Measurements from ENCODE around the gene NMD3.
"Not testable (repeated sequence)": the region's sequence is repeated elsewhere in the genome, so short reads cannot be mapped to it uniquely, and the experiment has no call there.

The NMD3 gene

GRCh38 chr3:161272524-161272923, 51.4 kb downstream of the NMD3 start:
- no peak for DNase-seq
- in situ Hi-C loops (cut with MboI; ENCODE audit: low pct_unique_long_range_greater_than_20kb, low sequenced_read_pairs): no loop called here

GRCh38 chr3:161273589-161274218, 52.6 kb downstream of the NMD3 start:
- peak; percentile 42 for DNase-seq
- in situ Hi-C loops (cut with MboI; ENCODE audit: low pct_unique_long_range_greater_than_20kb, low sequenced_read_pairs): no loop called here

- peak; percentile 78 for DNase-seq
- in situ Hi-C loops (cut with MboI; ENCODE audit: low pct_unique_long_range_greater_than_20kb, low sequenced_read_pairs): no loop called here
Observed at GRCh38 chr3:161274691-161275298, 53.7 kb downstream of the NMD3 start.

GRCh38 chr3:161275919-161276318, 54.8 kb downstream of the NMD3 start:
- in situ Hi-C loops (cut with MboI; ENCODE audit: low pct_unique_long_range_greater_than_20kb, low sequenced_read_pairs): no loop called here
- no peak for DNase-seq

- in situ Hi-C loops (cut with MboI; ENCODE audit: low pct_unique_long_range_greater_than_20kb, low sequenced_read_pairs); DNase-seq: not testable (repeated sequence)
Observed at GRCh38 chr3:161282387-161282786, 61.3 kb downstream of the NMD3 start.

- no peak for DNase-seq
- in situ Hi-C loops (cut with MboI; ENCODE audit: low pct_unique_long_range_greater_than_20kb, low sequenced_read_pairs): no loop called here
Observed at GRCh38 chr3:161284989-161285388, 63.9 kb downstream of the NMD3 start.

GRCh38 chr3:161289174-161289573, 68.1 kb downstream of the NMD3 start:
- in situ Hi-C loops (cut with MboI; ENCODE audit: low pct_unique_long_range_greater_than_20kb, low sequenced_read_pairs): no loop called here
- no peak for DNase-seq

GRCh38 chr3:161291191-161291901, 70.2 kb downstream of the NMD3 start:
- no peak for DNase-seq
- in situ Hi-C loops (cut with MboI; ENCODE audit: low pct_unique_long_range_greater_than_20kb, low sequenced_read_pairs): no loop called here

GRCh38 chr3:161293381-161293780, 72.3 kb downstream of the NMD3 start:
- in situ Hi-C loops (cut with MboI; ENCODE audit: low pct_unique_long_range_greater_than_20kb, low sequenced_read_pairs): no loop called here

GRCh38 chr3:161295325-161295724, 74.2 kb downstream of the NMD3 start:
- in situ Hi-C loops (cut with MboI; ENCODE audit: low pct_unique_long_range_greater_than_20kb, low sequenced_read_pairs): no loop called here
- DNase-seq: no peak

More at GRCh38 chr3:161293381-161293780, 72.3 kb downstream of the NMD3 start:
- no peak for DNase-seq

GRCh38 chr3:161296814-161297213, 75.7 kb downstream of the NMD3 start:
- in situ Hi-C loops (cut with MboI; ENCODE audit: low pct_unique_long_range_greater_than_20kb, low sequenced_read_pairs): no loop called here
- no peak for DNase-seq
